Ramos (cell line): ENCODE results near the gene SGK2.
"Not testable (repeated sequence)": the region's sequence is repeated elsewhere in the genome, so short reads cannot be mapped to it uniquely, and the experiment has no call there.

Experiments used
- in situ Hi-C: fragments of 300-500 bp; cut with MboI; formaldehyde crosslinking; loops from one replicate; pipeline ENCODE4 v1.14.3; 2022; ENCODE audit warnings: low sequenced_read_pairs; ENCODE audit not compliant: unreplicated experiment

SGK2 gene

GRCh38 chr20:43584448-43585136 is 25.8 kb downstream of the SGK2 start:
- in situ Hi-C loops: no loop called here

GRCh38 chr20:43586641-43587040 is 27.8 kb downstream of the SGK2 start:
- in situ Hi-C loops: no loop called here

GRCh38 chr20:43588526-43588925 is 29.7 kb downstream of the SGK2 start:
- in situ Hi-C loops: not testable (repeated sequence)

- in situ Hi-C loops: no loop called here
Measured at GRCh38 chr20:43590036-43590391, 31.2 kb downstream of the SGK2 start.

GRCh38 chr20:43590392-43591303 is 31.8 kb downstream of the SGK2 start, which contains the start of gene IFT52:
IFT52 (plus strand) TSS chr20:43590937; CDS start chr20:43594699, 3,762 bp downstream.
- in situ Hi-C loops: no loop called here

- in situ Hi-C loops: not testable (repeated sequence)
Measured at GRCh38 chr20:43601960-43602359, 43.1 kb downstream of the SGK2 start.

- in situ Hi-C loops: no loop called here
Measured at GRCh38 chr20:43603124-43603523, 44.3 kb downstream of the SGK2 start.

- in situ Hi-C loops: no loop called here
Measured at GRCh38 chr20:43605715-43606114, 46.9 kb downstream of the SGK2 start.

GRCh38 chr20:43607278-43607677 is 48.5 kb downstream of the SGK2 start:
- in situ Hi-C loops: not testable (repeated sequence)

- in situ Hi-C loops: no loop called here
Measured at GRCh38 chr20:43631598-43631997, 72.8 kb downstream of the SGK2 start.
